Muscle of leg (tissue), 16 donors: ENCODE measurements around the gene KRTAP21-3. TPM values are rescaled to one million over a fixed set of nuclear protein-coding genes. Genes with fewer than 3 reads are reported as not detected.
"Not testable (repeated sequence)": the region's sequence is repeated elsewhere in the genome, so short reads cannot be mapped to it uniquely, and the experiment has no call there.

Experiments
- DNase-seq: peaks from one replicate; pipeline ENCODE4 v3.0.0; 2013
- H3K27ac ChIP-seq: one replicate; pipeline ENCODE4 v1.5.1; 2013; ENCODE audit warnings: mild to moderate bottlenecking, low read length, control low read depth
- H3K27me3 ChIP-seq: one replicate; pipeline ENCODE4 v1.6.1; 2013; ENCODE audit warnings: low read length; ENCODE audit not compliant: control insufficient read depth, insufficient read depth
- H3K36me3 ChIP-seq: one replicate; pipeline ENCODE4 v1.6.1; 2013; ENCODE audit warnings: low read length; ENCODE audit not compliant: control insufficient read depth, insufficient read depth
- H3K4me1 ChIP-seq: one replicate; pipeline ENCODE4 v1.6.1; 2013; ENCODE audit warnings: low read length; ENCODE audit not compliant: control insufficient read depth, insufficient read depth
- H3K4me3 ChIP-seq: one replicate; pipeline ENCODE4 v1.5.1; 2013; ENCODE audit warnings: low read length, control low read depth
- H3K9me3 ChIP-seq: replicated peaks from 2 replicates; pipeline ENCODE4 v1.6.1; 2013; ENCODE audit warnings: low read depth, low read length; ENCODE audit not compliant: control insufficient read depth
- WGBS: methylation state at CpG from one replicate; pipeline ENCODE4 v1.1.5; 2013; ENCODE audit warnings: missing lambda C conversion rate; ENCODE audit not compliant: insufficient coverage; 5-methylcytosine and 5-hydroxymethylcytosine counted together
- long read RNA-seq, 11 donors: transcript quantifications; one replicate each; lab custom pipeline, GENCODE V29; 2026
- polyA plus RNA-seq, 8 donors: library from polyadenylated mRNA; unstranded; fragments of 120-200 nt; gene quantifications; one replicate each; pipeline versions ENCODE4 v1.2.1 to v1.2.3, GENCODE V29; 2013; ENCODE audit warnings: inconsistent platforms in 1 of 8, low replicate concordance in 1 of 8; ENCODE audit not compliant: insufficient read length in 8 of 8, insufficient read depth in 1 of 8
- total RNA-seq: library from RNA; stranded (reverse); fragments of 120-200 nt; gene quantifications from one replicate; pipeline ENCODE4 v1.2.4, GENCODE V29; 2013

Gene KRTAP21-3
- not detected for total RNA-seq
- polyA plus RNA-seq, result not detected
- long read RNA-seq, donor 1, result 0 reads
- long read RNA-seq, donor 2, result 0 reads
- long read RNA-seq, donor 3, result 0 reads
- long read RNA-seq, donor 4, result 0 reads
- long read RNA-seq, donor 5, result 0 reads
- long read RNA-seq, donor 6, result 0 reads
- long read RNA-seq, donor 7, result 0 reads
- long read RNA-seq, donor 8, result 0 reads
- long read RNA-seq, donor 9, result 0 reads
- long read RNA-seq, donor 10, result 0 reads
- long read RNA-seq, donor 11, result 0 reads

GRCh38 chr21:30718239-30718909 is at the start of gene KRTAP21-3:
TSS of gene KRTAP21-3 (minus strand) at chr21:30718777. CDS start at chr21:30718759, 18 bp downstream.
- Histone ChIP-seq H3K4me1 (no peaks in the 10 kb centered on the region), H3K27me3 (no peaks in the 10 kb centered on the region), H3K36me3 (no peaks in the 10 kb centered on the region), H3K4me3 (no peak within 1 kb of the TSS), H3K9me3 (no peaks in the 10 kb centered on the region), H3K27ac (no peak within 1 kb of the TSS)
- no peak for DNase-seq
- no CpG with 5 or more reads among the region's 3 CpGs for WGBS

GRCh38 chr21:30760776-30761175 is 42.2 kb upstream of the KRTAP21-3 start:
- DNase-seq, result no peak
- whole genome bisulfite sequencing, result 63% methylated on average over 1 of the region's 2 CpGs
- Histone ChIP-seq H3K27me3 (no peaks in the 10 kb centered on the region), H3K9me3 (no peaks in the 10 kb centered on the region), H3K4me3 (no peak overlapping the region), H3K36me3 (no peaks in the 10 kb centered on the region), H3K27ac (no peak overlapping the region), H3K4me1 (no peaks in the 10 kb centered on the region)

GRCh38 chr21:30758306-30758705 is 39.7 kb upstream of the KRTAP21-3 start:
- Histone ChIP-seq H3K27me3 (no peaks in the 10 kb centered on the region), H3K4me1 (no peaks in the 10 kb centered on the region), H3K9me3 (no peaks in the 10 kb centered on the region), H3K27ac (no peak overlapping the region), H3K4me3 (no peak overlapping the region), H3K36me3 (no peaks in the 10 kb centered on the region)
- peak; percentile 77 for DNase-seq
- 20% methylated on average over 2 of the region's 2 CpGs for WGBS

- not testable (repeated sequence) for H3K27me3 ChIP-seq
- no CpG with 5 or more reads among the region's 2 CpGs for WGBS
These were observed 36.8 kb upstream of the KRTAP21-3 start, which contains the start of gene KRTAP21-1 for GRCh38 chr21:30755328-30755727. TSS of gene KRTAP21-1 (minus strand) at chr21:30755428. CDS start at chr21:30755378, 50 bp downstream.

DNA sequence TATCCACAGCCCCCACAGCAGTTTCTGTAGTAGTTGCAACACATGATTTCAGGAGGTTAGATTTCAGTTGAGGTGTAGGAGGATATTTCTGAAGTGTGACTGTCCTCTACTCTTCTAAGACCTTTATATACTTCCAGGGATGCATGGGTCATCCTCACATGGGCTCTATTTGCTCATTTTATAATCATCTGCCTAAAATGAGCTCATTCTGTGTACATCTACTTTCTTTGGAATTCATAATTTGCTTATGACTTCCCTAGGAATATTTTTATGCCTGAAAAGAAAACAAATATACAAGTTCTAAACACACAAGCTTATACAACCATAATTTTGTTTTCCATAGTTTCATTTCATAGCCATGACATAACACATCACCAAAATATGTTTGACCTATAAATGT is 28.6 kb upstream of the KRTAP21-3 start, which contains the start of gene KRTAP21-2:
Gene KRTAP21-2 (minus strand): TSS at position 101 of the 400 bp plus-strand sequence. CDS start 57 bp downstream, at position 44.
- H3K27me3 ChIP-seq, result no peaks in the 10 kb centered on the region
- H3K9me3 ChIP-seq, result no peaks in the 10 kb centered on the region
- no peak for DNase-seq

More at GRCh38 chr21:30755328-30755727, 36.8 kb upstream of the KRTAP21-3 start, which contains the start of gene KRTAP21-1:
- H3K4me3 ChIP-seq, H3K9me3 ChIP-seq, H3K27ac ChIP-seq, H3K4me1 ChIP-seq, DNase-seq, H3K36me3 ChIP-seq: not testable (repeated sequence)

GRCh38 chr21:30740462-30740861 is 21.9 kb upstream of the KRTAP21-3 start:
- WGBS, result no CpG with 5 or more reads among the region's 2 CpGs
- Histone ChIP-seq H3K27ac (no peak overlapping the region), H3K4me3 (no peak overlapping the region), H3K27me3 (no peaks in the 10 kb centered on the region), H3K4me1 (no peaks in the 10 kb centered on the region), H3K36me3 (no peaks in the 10 kb centered on the region), H3K9me3 (no peaks in the 10 kb centered on the region)
- DNase-seq, result no peak

More for the DNA sequence above, 28.6 kb upstream of the KRTAP21-3 start, which contains the start of gene KRTAP21-2:
- H3K4me3 ChIP-seq, result no peak within 1 kb of the TSS
- H3K36me3 ChIP-seq, result no peaks in the 10 kb centered on the region
- H3K4me1 ChIP-seq, result no peaks in the 10 kb centered on the region
- no peak within 1 kb of the TSS for H3K27ac ChIP-seq

GRCh38 chr21:30733026-30733425 is 14.4 kb upstream of the KRTAP21-3 start:
- H3K4me1 ChIP-seq, result no peaks in the 10 kb centered on the region
- no peaks in the 10 kb centered on the region for H3K36me3 ChIP-seq
- no CpG with 5 or more reads among the region's 1 CpG for WGBS
- no peaks in the 10 kb centered on the region for H3K27me3 ChIP-seq
- H3K27ac ChIP-seq, result no peak overlapping the region
- peak; percentile 7 for DNase-seq
- no peaks in the 10 kb centered on the region for H3K9me3 ChIP-seq
- no peak overlapping the region for H3K4me3 ChIP-seq

GRCh38 chr21:30726726-30727125 is 8.1 kb upstream of the KRTAP21-3 start:
- Histone ChIP-seq H3K4me3 (no peak overlapping the region), H3K27me3 (no peaks in the 10 kb centered on the region), H3K36me3 (no peaks in the 10 kb centered on the region), H3K9me3 (no peaks in the 10 kb centered on the region), H3K27ac (no peak overlapping the region), H3K4me1 (no peaks in the 10 kb centered on the region)
- WGBS, result no CpG with 5 or more reads among the region's 1 CpG
- DNase-seq, result no peak

DNA sequence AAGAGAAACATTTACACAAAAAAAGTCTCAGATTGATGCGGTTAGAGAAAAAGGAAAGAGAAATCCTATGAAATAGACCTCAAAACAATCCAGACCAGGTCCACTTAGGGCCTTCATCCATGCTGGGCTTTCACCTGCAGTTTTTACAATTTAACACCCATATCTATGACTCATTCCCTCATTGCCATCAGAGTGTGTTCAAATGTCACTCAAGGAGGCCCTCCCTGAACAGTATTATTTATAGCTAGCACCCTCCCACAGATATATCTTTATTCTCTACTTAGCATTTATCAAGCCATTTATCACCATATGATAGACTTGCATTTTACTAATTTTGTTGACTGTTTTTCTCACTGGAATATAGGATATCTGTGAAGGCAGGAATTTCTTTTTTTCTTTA is 824 bp upstream of the KRTAP21-3 start:
- Histone ChIP-seq H3K36me3 (no peaks in the 10 kb centered on the region), H3K27me3 (no peaks in the 10 kb centered on the region), H3K4me1 (no peaks in the 10 kb centered on the region), H3K27ac (no peak overlapping the region), H3K9me3 (no peaks in the 10 kb centered on the region), H3K4me3 (no peak overlapping the region)
- no peak for DNase-seq
- whole genome bisulfite sequencing, result no CpG with 5 or more reads among the region's 1 CpG

DNA sequence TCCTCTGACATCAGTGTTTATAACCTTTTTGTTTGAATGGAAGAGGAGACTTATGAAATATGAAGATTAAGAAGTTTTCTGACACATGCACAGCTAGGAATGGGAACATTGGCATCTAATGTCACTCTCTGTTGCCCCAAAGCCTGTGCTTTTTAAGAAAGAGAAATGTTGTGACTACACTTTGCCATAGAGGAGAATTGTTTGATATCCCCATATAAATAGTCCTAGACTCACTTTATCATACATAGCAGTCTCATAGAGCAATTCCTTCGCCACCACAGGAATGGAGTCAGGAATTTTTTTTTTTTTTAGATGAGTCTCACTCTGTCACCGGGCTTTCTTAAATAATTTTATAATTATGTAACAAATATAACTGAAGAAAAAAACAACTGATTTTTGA is 1.5 kb downstream of the KRTAP21-3 start:
- no CpG with 5 or more reads among the region's 2 CpGs for WGBS
- H3K27me3 ChIP-seq, result no peaks in the 10 kb centered on the region
- H3K27ac ChIP-seq, result no peak overlapping the region
- no peaks in the 10 kb centered on the region for H3K36me3 ChIP-seq
- no peak for DNase-seq
- no peaks in the 10 kb centered on the region for H3K4me1 ChIP-seq
- no peaks in the 10 kb centered on the region for H3K9me3 ChIP-seq
- no peak overlapping the region for H3K4me3 ChIP-seq
